Measurements from ENCODE around the gene TSKU. TPM values are rescaled to one million over a fixed set of nuclear protein-coding genes. Genes with fewer than 3 reads are reported as not detected.
A peak's percentile ranks its signal among the peaks of the same experiment; 100 is the strongest.

The TSKU gene
- total RNA-seq, 4 donors from 2014 or later = 153 to 281 (median 161) TPM

DNA sequence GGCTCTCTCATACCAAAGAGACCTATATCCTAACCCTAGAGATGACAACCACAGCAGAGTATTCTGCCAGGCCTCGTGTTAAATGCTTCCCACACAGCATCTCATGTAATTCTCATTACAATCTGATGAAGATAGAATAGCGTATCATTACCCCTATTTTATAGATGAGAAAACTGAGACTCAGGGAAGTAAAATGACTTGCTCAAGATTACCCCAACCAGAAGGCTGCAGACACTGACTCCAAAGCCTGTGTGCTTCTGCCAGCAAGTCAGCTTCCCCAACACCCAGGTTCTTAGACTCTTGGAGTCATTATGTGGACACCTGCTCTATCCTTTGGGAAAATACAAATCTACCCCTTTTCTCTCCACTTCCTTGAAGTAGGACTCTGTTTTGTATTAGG, 23.6 kb upstream of the TSKU start:
- no peak for DNase-seq (ENCODE audit: low spot score)
- no peak for ATAC-seq (ENCODE audit: low FRiP score)
- TF ChIP-seq, protein P1, sequence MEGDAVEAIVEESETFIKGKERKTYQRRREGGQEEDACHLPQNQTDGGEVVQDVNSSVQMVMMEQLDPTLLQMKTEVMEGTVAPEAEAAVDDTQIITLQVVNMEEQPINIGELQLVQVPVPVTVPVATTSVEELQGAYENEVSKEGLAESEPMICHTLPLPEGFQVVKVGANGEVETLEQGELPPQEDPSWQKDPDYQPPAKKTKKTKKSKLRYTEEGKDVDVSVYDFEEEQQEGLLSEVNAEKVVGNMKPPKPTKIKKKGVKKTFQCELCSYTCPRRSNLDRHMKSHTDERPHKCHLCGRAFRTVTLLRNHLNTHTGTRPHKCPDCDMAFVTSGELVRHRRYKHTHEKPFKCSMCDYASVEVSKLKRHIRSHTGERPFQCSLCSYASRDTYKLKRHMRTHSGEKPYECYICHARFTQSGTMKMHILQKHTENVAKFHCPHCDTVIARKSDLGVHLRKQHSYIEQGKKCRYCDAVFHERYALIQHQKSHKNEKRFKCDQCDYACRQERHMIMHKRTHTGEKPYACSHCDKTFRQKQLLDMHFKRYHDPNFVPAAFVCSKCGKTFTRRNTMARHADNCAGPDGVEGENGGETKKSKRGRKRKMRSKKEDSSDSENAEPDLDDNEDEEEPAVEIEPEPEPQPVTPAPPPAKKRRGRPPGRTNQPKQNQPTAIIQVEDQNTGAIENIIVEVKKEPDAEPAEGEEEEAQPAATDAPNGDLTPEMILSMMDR (IDR thresholded peaks at IDR 0.05) = no peak

DNA sequence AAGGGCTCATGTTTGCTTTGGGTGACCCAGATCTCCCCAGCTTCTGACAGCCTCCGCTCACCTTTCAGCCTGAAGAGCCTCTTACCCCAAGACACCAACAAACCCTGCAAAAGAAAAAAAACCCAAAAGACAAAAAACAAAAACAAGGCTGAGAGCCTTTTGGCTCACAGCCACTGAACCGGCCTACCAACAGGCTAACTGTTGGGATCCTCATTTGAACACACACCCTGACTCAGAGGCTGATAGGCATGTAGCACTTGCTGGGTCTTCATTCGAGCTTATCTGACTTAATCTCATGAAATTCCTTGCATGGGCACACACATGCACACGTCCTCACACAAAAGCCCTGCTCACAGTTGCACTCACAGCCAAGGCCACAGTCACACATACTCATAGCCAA, 22.9 kb upstream of the TSKU start:
- TF ChIP-seq, protein P1 (IDR thresholded peaks at IDR 0.05) = no peak
- ATAC-seq (ENCODE audit: low FRiP score) = no peak
- no peak for DNase-seq (ENCODE audit: low spot score)

DNA sequence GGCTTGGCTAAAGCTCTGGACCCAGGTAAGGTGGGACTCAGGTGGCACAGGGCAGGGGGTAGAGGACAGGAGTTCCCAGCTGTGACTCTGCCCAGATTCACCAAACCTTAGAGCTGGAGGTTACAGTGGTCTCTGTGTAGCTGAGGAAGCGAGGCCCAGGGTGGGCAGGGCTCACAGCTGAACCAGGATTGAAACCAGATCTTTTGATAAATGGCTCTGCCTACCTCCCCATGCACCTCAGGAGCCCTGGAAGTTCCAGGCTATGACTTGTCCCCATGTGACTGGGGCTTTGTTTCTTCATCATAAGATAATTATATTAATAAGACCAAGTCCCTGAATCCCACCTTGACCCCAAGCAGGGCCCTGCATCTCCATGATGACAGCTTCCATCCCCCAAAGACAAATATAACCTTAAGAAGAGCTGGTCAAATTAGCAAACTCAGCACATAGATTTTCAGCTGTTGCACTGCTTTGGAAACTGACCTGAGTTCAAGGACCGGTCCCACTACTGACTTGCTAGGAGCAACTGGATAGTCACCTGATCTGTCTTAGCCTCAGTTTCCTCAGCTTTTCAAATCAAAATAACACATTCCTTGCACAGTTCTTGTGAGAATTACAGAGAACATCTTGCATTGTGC, 21.3 kb upstream of the TSKU start:
- ATAC-seq (ENCODE audit: low FRiP score) (no peak), DNase-seq (ENCODE audit: low spot score) (no peak)
- TF ChIP-seq, protein P1 (IDR thresholded peaks at IDR 0.05) = no peak

DNA sequence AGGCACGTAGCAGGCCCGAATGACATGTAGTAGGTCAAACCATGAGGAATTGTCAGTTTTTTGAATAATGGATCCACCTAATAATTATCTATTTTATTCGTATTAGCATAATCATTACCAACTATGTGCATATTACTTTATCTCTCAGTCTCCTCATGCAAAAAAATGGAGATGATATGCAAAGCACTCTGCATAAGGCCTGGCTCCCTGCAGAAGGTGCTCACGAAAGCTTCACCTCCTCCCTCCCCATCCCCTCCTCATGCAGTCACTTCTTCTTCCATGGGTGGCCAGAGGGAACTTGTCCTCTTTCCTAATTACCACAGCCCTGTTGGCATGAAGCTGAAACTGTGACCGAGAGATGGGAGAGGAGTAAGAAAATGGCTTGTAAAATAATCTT, 20.8 kb upstream of the TSKU start:
- ATAC-seq (ENCODE audit: low FRiP score) = no peak
- TF ChIP-seq, protein P1 (IDR thresholded peaks at IDR 0.05) = no peak
- DNase-seq (ENCODE audit: low spot score) = no peak

DNA sequence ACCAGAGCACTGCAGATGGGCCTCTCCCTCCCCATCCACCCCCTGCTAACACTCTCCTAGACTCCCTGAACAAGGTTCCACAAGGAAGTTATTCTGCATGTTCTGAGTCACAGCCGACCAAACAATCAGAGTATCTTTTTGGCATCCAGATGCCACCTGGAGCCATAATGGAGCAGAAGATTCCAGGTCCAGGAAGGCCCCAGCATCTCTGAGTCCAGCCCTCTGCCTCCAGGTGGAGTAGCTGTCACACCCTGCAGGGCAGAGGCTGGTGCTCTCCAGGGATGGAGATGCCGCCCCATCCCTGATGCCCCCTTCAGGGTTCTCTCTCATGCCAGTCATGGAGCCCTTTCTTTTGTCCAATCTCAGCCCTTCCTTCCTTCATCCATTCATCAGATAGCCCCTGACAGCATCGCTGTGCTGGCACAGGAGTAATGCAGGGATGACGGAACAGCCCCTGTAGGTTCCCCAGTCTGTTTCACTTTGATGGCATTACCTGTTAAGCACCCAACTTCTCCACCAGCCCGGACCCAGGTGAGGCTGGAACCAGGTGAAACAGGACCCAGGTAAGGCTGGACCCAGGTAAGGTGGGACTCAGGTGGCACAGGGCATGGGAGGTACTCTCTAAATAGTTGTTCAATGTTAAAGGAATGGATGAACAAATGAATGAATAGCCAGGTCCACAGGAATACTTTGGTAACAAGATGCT, 20.1 kb upstream of the TSKU start:
- no peak for DNase-seq (ENCODE audit: low spot score)
- TF ChIP-seq, protein P1 (IDR thresholded peaks at IDR 0.05) = no peak

DNA sequence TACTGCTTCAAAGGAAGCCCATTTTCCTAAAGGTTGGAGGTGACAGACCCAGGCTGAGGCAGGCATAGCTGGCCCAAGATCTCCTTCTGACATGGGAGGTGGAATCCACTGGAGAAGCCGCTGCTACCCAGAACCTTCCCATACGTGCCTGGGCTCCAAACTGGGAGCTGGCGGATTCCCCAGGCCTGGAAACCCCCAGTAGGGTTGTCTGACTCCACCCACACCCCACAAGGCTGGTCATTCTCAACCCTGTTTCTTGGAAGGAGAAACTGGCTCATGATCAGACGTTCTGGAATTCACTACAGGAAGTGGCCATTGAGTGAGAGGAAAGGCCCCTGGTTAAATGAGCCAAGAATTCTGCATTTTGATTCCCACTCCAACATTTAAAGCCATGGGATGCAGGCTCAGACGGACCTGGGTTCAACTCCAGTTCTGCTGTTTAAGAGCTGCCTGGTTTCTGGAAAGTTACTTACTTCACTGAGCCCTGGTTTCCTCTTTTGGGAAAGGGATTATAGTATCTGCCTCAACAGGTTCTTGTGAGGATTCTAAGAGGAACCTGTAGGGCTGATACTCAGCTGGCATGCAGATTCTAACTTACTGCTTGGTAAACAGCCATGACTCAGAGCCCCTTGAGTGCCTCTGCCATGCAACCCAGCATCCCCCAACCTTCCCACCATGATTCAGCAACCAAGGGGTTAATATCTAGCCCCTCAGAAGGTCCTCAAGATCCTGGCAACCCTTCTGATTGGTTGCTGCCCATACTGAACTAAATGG, 19.4 kb upstream of the TSKU start:
- ATAC-seq (ENCODE audit: low FRiP score) (peak; percentile 83), DNase-seq (ENCODE audit: low spot score) (no peak)
- TF ChIP-seq, protein P1 (IDR thresholded peaks at IDR 0.05) = no peak

More for the DNA sequence above, 20.1 kb upstream of the TSKU start:
- no peak for ATAC-seq (ENCODE audit: low FRiP score)

Data from omental fat pad (tissue), 4 donors.